Measurements from ENCODE around the gene THOC2.
"Not testable (repeated sequence)": the region's sequence is repeated elsewhere in the genome, so short reads cannot be mapped to it uniquely, and the experiment has no call there.

Gene THOC2

DNA sequence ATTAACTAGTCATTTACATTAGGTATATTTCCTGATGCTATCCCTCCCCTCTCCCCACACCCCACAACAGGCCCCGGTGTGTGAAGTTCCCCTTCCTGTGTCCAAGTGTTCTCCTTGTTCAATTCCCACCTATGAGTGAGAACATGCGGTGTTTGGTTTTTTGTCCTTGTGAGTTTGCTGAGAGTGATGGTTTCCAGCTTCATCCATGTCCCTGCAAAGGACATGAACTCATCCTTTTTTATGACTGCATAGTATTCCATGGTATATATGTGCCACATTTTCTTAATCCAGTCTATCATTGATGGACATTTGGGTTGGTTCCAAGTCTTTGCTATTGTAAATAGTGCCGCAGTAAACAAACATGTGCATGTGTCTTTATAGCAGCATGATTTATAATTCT is 69.1 kb downstream of the THOC2 start:
- not testable (repeated sequence) for DNase-seq

DNA sequence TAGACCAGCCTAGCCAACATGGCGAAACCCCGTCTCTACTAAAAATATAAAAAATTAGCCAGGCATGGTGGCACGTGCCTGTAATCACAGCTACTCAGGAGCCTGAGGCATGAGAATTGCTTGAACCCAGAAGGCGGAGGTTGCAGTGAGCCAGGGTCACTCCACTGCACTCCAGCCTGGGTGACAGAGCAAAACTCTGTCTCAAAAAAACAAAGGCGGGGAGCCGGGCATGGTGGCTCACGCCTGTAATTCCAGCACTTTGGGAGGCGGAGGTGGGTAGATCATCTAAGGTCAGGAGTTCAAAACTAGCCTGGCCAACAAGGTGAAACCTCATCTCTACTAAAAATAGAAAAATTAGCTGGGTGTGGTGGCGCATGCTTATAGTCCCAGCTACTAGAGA is 76.3 kb downstream of the THOC2 start:
- not testable (repeated sequence) for DNase-seq

DNA sequence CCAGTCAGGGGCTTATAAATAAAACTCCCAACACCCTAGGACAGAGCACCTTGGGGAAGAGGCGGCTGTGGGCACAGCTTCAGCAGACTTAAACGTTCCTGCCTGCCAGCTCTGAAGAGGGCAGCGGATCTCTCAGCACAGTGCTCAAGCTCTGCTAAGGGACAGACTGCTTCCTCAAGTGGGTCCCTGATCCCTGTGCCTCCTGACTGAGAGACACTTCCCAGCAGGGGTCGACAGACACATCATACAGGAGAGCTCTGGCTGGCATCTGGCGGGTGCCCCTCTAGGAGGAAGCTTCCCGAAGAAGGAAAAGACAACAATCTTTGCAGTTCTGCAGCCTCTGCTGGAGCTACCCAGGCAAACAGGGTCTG is 84.1 kb downstream of the THOC2 start:
- not testable (repeated sequence) for DNase-seq

DNA sequence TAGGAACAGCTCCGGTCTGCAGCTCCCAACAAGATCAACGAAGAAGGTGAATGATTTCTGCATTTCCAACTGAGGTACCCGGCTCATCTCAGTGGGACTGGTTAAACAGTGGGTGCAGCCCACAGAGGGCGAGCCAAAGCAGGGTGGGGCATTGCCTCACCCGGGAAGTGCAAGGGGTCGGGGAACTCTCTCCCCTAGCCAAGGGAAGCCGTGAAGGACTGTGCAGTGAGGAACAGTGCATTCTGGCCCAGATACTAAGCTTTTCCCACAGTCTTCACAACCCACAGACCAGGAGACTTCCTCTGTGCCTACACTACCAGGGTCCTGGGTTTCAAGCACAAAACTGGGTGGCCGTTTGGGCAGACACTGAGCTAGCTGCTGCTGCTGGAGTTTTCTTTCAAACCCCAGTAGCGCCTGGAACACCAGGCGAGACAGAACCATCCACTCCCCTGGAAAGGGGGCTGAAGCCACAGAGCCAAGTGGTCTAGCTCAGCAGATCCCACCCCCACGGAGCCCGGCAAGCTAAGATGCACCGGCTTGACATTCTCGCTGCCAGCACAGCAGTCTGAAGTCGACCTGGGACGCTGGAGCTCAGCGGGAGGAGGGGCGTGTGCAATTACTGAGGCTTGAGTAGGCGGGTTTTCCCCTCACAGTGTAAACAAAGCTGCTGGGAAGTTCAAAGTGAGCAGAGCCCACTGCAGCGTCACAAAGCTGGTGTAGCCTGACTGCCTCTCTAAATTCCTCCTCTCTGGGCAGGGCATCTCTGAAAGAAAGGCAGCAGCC is 84.6 kb downstream of the THOC2 start:
- peak; percentile 26 for DNase-seq

DNA sequence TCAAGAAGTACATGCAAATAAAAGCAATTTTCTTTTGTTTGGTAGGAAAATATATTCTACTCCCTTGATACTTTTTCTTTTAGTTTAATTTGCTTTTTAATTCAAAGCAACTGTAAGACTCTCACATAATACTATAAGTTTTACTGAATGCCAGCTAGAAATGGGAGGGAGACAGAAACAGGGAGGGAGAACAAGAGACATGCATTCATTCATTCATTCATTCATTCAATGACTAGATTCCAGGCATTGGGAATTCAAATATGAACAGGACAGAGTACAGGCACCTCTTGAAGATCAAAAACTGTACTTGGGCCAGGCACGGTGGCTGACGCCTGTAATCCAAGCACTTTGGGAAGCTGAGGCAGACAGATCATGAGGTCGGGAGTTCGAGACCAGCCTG is 85.6 kb downstream of the THOC2 start:
- DNase-seq: no peak

DNA sequence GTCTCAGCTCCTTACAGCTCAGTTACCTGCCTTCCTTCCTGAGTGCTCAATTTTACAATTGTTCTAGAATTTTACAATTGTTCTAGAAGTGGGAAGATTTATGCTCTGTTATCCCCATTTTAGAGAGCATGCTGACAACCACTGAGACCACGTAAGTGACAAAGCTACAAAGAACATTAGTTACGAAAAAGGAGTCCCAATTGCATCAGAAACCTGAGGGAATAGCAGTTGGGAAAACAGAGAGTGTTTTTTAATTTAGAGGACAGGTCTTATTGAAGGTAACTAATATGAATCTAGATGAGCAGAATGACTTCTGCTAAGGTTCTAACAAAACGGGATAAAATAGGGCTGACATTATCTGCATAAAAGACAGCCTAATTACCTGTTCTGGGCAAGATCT is 103.3 kb downstream of the THOC2 start:
- DNase-seq: no peak

DNA sequence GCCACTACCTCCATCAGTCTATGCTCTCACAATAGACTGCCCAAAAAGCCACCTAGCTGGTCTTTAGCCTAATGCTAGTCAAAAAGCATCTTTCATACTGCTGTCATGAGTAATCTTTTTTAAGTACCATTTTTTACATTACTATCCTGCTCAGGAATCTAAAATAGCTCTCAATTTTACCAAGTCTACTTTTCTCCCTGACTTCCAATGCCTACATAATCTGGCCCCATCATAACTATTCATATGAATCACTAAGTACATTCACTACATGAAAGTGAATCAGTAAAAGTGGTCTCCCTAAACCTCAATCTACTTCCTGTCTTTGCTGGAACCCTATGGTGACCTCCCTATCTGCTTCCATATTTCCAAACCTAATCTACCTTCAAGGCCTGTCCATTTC is 105.9 kb downstream of the THOC2 start:
- DNase-seq: no peak

DNA sequence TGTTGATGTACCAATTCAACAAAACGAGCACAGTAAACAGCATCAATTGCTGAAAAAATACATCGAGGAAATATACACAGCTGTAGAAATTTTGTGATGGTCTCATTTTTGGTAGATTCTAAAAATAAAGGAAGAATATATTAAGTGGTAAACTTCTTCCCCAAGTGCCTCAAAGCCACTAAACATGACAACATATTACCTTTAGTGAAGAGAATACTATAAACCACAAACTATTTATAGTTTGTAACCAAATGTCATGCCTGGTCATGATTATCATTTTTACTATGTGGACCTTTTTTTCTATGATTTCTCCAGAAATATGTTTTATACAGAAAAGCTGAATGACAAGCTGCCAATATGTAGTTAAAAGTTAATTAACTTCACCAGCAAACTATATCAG is 106.9 kb downstream of the THOC2 start:
- no peak for DNase-seq

DNA sequence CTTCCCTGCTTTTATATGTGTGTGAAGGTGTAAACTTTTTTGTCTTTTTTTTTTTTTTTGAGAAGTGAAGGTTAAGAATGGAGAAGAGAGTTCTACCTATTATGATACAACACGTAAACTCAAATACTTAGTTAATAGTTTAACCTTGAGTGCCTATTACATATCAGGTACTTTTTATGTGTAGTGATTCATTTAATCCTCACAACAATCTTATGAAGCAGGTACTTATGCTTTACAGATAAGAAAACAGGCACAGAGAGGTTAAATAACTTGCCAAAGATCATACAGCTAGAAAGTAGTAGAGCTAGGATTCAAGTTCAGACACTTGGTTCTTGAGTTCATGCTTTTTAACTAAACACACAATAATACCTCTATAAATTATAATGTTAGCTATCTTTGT is 107.4 kb downstream of the THOC2 start:
- no peak for DNase-seq

DNA sequence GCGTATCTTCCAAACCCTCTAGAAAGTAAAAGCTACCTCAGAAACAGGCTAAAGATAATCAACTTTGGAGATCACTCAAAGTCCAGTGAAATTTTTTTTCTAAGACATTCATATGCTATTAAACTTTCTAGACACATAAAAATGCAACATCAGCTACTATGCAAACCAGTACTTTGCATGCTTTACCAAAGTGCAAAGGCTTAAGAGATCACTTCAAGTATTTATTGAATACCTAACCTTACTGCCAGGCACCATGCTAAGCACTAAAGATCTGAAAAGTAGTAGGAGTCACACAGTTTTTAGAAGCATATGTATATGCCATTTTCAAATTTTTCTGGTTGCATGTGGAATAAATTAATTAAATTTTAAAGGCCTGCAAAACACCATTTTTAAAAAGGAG is 115.8 kb downstream of the THOC2 start:
- DNase-seq: no peak

DNA sequence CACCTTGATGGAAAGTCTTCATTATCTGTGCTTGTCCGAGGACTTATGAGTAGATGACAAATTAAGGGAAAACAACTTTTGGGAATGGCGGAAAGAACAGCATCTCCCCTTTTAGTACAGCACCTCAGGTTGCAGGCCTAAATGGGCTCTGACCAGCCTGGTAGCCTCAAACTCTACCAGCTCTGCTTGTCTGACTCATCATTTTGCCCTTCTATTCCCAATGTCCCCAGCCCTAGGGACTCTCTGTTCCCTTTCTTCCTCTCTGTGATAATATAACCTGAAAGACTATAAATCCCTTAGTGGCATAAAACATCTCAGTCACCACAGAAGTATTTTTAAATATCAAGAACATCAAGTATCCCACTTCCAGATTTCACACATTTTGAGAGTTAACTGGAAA is 121.9 kb downstream of the THOC2 start:
- DNase-seq: no peak

DNA sequence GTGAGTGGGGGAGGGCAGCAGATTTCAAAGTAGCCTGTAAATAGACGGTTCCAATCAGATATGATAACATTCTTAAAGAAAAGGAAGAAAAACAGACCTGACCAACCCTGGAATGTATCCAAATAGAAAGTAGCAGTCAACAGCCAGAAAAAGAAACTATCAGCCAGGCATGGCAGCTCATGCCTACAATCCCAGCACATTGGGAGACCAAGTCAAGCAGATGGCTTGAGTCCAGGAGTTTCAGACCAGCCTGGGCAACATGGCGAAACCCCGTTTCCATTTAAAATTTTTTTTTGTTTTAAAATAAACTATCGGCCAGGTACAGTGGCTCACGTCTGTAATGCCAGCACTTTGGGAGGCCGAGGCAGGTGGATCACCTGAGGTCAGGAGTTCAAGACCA is 125.0 kb downstream of the THOC2 start:
- no peak for DNase-seq

DNA sequence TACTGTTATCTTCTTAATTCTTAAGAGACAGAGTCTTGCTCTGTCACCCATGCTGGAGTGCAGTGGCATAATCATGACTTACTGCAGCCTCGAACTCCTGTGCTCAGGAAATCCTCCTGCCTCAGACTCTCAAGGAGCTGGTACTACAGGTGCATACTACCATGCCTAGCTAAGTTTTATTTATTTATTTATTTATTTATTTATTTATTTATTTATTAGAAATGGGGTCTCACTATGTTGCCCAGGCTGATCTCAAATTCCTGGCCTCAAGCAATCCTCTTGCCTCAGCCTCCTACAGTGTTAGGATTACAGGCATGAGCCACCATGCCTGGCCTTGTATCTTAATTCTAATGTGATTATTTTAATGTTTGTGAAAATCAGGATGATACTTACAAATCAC is 125.6 kb downstream of the THOC2 start:
- no peak for DNase-seq

DNA sequence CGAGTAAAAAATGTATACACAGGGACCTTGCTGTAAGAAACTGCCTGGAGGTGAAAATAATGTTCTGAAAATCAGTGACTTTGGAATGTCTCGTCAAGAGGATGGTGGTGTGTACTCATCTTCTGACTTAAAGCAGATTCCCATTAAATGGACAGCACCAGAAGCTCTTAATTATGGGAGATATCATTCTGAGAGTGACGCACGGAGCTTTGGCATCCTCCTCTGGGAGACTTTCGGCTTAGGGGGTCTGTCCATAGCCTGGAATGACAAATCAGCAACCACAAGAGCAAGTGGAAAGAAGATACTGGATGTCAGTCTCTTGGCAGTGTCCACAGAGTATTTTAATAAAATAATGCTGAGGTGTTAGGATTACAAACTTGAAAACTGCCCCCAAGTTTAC is 129.4 kb downstream of the THOC2 start:
- no peak for DNase-seq

DNA sequence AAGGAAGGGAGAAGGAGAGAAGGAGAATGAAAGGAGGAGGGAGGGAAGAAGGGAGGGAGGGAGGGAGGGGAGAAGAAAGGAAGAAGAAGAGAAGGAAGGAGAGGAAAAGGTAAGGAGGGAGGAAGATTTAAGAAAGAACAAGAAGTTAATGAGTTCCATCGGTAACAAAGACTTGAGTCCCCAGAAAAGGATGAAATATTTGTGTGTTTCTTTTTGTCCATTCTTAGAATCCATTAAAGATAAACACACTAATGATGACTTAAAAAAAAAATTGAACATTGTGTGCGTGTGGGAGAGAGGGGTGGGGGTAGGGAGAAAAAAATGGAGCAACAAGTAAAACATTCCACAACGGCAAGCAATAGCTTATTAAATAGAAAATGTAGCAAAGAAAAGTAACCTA is 131.4 kb downstream of the THOC2 start:
- DNase-seq: no peak

DNA sequence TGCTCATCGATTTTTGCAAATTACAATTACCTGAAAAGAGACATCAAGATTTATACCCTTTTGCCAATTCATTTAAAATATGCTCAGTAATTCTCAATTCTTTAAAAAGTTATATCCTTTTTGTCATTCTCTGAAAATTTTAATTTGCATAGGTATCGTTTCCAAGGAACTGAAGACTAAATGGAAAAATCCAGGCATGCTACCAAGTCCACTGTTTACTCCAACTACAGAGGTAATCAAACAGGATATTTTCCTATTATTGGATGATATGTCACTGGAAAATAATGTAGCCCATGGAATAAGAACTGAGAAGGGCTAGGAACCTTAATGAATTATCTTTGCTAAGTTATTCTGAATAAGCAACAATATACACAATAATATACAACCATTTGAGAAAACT is 132.7 kb downstream of the THOC2 start:
- DNase-seq: no peak

DNA sequence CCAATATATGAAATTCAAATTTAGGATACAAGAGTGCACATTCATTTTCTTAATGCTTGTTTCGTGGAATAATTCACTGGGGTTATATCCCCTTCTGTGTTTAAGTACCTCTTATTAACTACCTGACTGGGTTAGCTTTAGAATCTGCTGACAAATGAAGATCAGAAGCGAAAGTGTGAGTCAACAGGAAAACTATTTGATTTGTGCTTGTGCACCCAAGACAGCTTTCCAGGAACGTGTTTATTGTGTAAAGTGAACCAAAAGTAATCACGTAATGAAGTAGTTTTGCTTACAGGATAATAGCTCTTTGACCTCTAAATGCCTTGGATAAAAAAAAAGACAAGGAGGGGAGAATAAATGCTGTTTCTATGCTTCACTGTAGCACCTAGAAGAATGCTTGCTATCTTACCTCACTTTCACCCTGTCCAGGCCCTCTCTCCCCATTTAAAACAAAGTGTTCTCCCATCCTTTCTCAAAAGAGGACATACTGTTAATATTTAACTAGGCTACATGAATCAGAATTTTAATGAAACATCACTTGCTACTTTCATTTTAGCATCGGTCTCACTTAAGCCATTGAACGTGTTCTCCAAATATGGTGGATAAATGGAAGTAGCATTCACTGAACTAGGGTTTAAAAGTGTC is 141.9 kb downstream of the THOC2 start:
- no peak for DNase-seq

DNA sequence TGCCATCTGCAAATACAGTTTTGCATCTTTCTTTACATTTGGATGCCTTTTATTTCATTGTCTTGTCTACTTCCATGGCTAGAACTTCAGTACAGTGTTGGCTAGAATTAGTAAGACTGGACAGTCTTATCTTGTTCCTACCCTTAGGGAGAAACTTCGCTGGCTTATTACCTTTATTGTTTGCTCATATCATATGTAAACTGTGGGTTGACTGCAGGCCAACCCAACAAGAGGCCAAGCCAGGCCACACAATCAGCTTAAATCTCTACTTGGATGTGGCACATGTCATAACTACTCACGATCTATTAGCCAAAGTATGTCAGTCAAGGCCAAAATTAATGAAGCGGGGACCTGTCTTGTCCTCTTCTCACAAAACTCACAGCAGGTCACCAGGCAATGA is 144.1 kb downstream of the THOC2 start:
- no peak for DNase-seq

DNA sequence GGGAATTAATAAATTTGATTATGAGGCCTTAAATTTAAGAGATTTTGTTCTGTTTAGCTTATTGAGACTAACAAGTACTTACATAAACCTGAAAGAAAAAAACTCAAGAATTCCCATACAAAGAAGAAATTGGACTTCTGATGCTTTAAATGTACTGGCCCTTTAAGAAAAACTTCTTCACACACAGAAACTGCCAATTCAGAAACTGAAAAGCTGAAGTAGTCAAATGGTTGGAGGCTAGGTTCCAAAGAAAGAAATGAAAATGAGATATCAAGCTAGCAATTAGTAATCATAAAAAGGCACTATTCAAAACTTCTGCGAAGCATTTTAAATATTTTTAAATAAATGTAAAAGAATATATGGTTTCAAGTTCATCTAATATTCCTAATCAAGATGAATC is 151.3 kb downstream of the THOC2 start:
- DNase-seq: no peak

DNA sequence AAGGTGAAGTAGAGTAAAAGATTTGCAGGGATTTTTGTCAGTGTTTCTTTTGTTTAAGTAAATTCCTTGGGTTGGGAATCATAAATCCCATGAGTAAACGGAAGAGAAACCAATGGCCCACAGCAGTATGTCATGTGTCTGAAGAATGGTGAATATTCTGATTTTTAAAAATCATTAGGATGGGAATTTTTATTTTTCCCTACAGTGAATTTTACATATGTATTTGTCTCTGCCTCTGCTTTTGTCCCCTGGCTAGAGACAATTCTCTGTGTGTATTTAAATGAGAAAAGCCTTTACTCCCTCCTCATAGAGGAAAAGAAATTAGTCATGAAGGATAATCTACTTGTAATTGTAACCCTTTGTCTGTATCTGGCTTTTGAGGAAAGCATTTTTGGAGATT is 152.1 kb downstream of the THOC2 start:
- DNase-seq: no peak

DNA sequence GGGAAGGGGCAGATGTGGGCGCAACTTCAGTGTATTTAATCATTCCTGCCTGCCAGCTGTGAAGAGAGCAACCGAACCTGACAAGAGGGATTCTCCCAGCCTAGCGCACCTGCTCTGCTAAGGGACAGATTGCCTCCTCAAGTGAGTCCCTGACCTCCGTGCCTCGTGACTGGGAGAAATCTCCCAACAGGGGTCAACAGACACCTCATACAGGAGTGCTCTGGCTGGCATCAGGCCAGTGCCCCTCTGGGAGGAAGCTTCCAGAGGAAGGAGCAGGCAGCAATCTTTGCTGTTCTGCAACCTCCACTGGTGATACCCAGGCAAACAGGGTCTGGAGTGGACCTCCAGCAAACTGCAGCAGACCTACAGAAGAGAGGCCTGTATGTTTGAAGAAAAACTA is 158.8 kb downstream of the THOC2 start:
- not testable (repeated sequence) for DNase-seq

DNA sequence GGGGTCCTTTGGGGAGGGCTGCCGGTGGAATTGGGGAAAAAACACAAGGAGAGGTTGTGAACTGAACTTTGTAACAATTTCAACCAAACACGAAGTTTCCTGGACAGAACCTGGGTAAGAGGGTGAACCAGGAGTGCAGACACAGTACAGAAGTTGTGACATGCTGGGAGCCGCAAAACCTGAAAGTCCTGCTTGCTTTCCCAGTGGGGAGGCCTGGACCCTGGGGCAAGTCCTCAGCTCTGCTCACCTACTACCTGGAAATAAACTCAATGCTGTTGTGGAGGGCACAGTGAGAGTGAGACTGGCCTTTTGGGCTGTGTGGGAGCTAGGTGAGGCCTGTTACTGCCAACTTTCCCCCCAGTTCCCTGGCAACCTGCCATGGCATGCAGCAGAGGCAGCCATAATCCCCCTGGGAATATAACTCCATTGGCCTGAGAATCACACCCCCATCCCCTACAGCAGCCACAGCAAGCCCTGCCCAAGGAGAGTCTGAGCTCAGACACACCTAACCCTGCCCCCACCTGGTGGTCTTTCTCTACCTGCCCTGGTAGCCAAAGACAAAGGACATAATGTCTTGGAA is 162.8 kb downstream of the THOC2 start:
- DNase-seq: no peak

DNA sequence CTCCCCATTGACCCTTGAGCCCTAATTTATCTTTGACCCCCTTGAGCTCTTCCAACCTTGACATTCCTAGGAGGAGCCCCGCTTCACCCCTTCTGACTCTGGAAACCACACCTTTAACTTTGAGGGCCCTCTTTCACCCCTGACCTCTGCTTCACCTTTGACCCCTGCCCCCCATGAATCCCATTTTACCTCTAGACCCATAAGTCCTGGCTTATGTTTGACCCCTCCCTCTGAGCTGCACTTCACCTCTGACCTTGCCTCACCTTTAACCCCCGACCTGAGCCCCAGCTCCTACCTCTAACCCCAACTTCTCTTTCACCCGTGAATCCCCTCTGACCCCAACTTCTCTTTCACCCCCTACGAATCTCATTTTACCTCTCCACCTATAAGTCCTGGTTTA is 169.7 kb downstream of the THOC2 start:
- DNase-seq: no peak

DNA sequence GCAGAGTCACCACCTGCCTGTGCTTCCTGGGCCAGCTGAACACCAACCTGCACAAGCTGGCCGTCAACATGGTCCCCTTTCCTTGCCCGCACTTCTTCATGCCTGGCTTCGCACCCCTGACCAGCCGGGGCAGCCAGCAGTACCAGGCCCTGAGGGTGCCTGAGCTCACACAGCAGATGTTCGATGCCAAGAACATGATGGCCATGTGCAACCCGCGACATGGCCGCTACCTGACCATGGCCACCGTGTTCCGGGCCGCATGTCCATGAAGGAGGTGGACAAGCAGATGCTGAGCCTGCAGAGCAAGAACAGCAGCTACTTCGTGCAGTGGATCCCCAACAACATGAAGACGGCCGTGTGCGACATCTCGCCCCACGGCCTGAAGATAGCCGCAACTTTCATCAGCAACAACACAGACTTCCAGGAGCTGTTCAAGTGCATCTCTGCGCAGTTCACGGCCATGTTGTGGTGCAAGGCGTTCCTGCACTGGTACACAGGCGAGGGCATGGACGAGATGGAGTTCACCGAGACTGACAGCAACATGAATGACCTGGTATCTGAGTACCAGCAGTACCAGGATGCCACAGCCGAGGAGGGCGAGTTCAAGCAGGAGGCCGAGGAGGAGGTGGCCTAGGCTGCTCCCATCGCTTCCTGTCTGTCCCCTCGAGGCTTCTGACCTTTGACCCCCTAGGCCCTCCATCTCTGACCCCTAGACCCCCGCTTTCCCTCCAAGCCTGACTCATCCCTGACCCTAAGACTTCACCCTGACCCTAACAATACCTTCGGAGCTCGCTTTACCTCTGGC is 170.3 kb downstream of the THOC2 start:
- no peak for DNase-seq
